Tongue (tissue), 2 donors: ENCODE results near the gene FAM98C. TPM values are rescaled to one million over a fixed set of nuclear protein-coding genes. Genes with fewer than 3 reads are reported as not detected.

Experiments used
- DNase-seq: peaks from one replicate; pipeline ENCODE4 v3.0.0-alpha.2; 2015
- total RNA-seq: library from RNA; depleted of rRNA; stranded (reverse); fragments of >200 nt; gene quantifications from one replicate; pipeline ENCODE4 v1.2.3, GENCODE V29; 2014

Gene FAM98C
- total RNA-seq, 1 donor from 2014 or later: 7.2 TPM

GRCh38 chr19:38378866-38379265, 24.0 kb upstream of the FAM98C start:
- DNase-seq: no peak

- DNase-seq: no peak
Measured at GRCh38 chr19:38381138-38381537, 21.8 kb upstream of the FAM98C start.

GRCh38 chr19:38383184-38383583, 19.7 kb upstream of the FAM98C start:
- DNase-seq: no peak

- DNase-seq: no peak
Measured at GRCh38 chr19:38383743-38384142, 19.1 kb upstream of the FAM98C start.

- no peak for DNase-seq
Measured at GRCh38 chr19:38384209-38385027, 18.5 kb upstream of the FAM98C start.

GRCh38 chr19:38385057-38385803, 17.7 kb upstream of the FAM98C start:
- no peak for DNase-seq

GRCh38 chr19:38385804-38386257, 17.1 kb upstream of the FAM98C start:
- DNase-seq: no peak

GRCh38 chr19:38386300-38386970, 16.5 kb upstream of the FAM98C start:
- no peak for DNase-seq

- DNase-seq: no peak
Measured at GRCh38 chr19:38386971-38387549, 15.8 kb upstream of the FAM98C start.

- DNase-seq: peak; percentile 69
Measured at GRCh38 chr19:38387550-38388348, 15.1 kb upstream of the FAM98C start, which contains the start of gene GGN. Gene GGN (minus strand): TSS chr19:38388034. CDS start chr19:38387261, 773 bp downstream.

GRCh38 chr19:38388349-38389100, 14.4 kb upstream of the FAM98C start, which contains the start of gene SPRED3:
Gene SPRED3 (plus strand): TSS chr19:38388697. CDS start chr19:38390303, 1,606 bp downstream.
- no peak for DNase-seq

- DNase-seq: no peak
Measured at GRCh38 chr19:38389101-38389925, 13.6 kb upstream of the FAM98C start.

GRCh38 chr19:38389957-38390924, 12.7 kb upstream of the FAM98C start:
- DNase-seq: no peak

GRCh38 chr19:38391911-38392464, 10.9 kb upstream of the FAM98C start:
- no peak for DNase-seq

GRCh38 chr19:38392707-38393308, 10.1 kb upstream of the FAM98C start:
- DNase-seq: no peak

GRCh38 chr19:38394488-38394887, 8.4 kb upstream of the FAM98C start:
- DNase-seq: peak; percentile 61

- DNase-seq: no peak
Measured at GRCh38 chr19:38395381-38396114, 7.3 kb upstream of the FAM98C start.
